Stimulated activated naive CD8-positive, alpha-beta T cell treated with anti-CD3 and anti-CD28 coated beads, Interleukin-15, amount 100 ng/mL, for 72 hours (primary cell): ENCODE results near the gene CIITA.
"Not testable (repeated sequence)": the region's sequence is repeated elsewhere in the genome, so short reads cannot be mapped to it uniquely, and the experiment has no call there.

Experiments
- ATAC-seq: fragments of 150-1000 bp; cut with Tn5 transposase; 2 replicates; pipeline ENCODE4 v1.10.0; 2021; ENCODE audit warnings: mild to moderate bottlenecking, moderate library complexity
- DNase-seq, 2 donors: peaks; one replicate each; pipeline ENCODE4 v3.0.0; 2021 to 2022
- H3K27ac Mint-ChIP-seq, 2 donors: one replicate each; pipeline ENCODE4 v1.8.0; 2022; ENCODE audit warnings: mild to moderate bottlenecking in 2 of 2, mixed read lengths in 2 of 2, moderate library complexity in 2 of 2
- H3K27me3 Mint-ChIP-seq: one replicate; pipeline ENCODE4 v1.8.0; 2022; ENCODE audit warnings: mixed read lengths
- H3K4me1 Mint-ChIP-seq: one replicate; pipeline ENCODE4 v1.8.0; 2022; ENCODE audit warnings: mild to moderate bottlenecking, mixed read lengths
- H3K4me3 Mint-ChIP-seq, 2 donors: one replicate each; pipeline ENCODE4 v1.8.0; 2022; ENCODE audit warnings: mild to moderate bottlenecking in 2 of 2, mixed read lengths in 2 of 2, moderate library complexity in 1 of 2
- H3K9me3 Mint-ChIP-seq, 2 donors: one replicate each; pipeline ENCODE4 v1.8.0; 2022; ENCODE audit warnings: mixed read lengths in 2 of 2

The CIITA gene

DNA sequence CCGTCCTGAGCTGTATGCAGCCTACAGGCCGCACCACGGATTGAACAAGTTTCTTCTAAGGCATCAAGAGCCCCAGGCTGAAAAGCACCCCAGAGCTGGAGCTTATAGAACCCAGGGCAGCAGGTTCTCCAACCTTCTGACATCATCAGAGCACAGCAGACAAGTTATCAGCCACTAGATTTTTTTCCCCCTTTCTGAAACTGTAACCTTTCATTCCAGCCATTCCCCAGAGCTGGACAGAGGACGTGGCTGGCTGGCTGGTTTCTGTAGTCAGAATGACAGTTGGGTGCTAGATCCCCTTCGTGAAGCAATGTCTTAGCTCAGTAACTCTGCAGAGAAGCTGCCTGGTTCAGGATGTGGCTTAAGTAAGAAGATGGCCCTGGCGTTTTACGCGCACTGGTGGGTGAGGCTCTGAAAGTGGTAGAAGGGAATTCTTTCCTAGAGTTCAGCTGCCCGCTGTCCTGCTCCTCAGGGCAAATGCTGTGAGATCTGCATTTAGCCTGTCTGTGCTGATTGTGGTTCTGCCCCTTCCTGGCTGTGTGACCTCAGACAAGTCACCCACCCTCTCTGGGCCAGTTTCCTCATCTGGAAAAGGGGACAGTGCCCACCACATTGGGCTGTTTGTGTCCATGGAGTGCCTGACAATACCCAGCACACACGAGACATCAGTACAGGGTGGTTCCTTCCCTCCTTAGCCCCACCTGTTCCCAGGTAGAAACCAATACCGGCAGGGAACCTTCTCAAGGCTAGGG lies 56.1 kb downstream of the CIITA start:
- Mint-ChIP-seq H3K4me1 (peaks cover 69% of the 10 kb centered on the region), H3K9me3 (no peaks in the 10 kb centered on the region), H3K27me3 (no peaks in the 10 kb centered on the region), H3K4me3 (no peak overlapping the region), H3K27ac (peak overlapping the region in 1 of 2 donors; percentile 13)
- no peak for DNase-seq
- no peak for ATAC-seq

DNA sequence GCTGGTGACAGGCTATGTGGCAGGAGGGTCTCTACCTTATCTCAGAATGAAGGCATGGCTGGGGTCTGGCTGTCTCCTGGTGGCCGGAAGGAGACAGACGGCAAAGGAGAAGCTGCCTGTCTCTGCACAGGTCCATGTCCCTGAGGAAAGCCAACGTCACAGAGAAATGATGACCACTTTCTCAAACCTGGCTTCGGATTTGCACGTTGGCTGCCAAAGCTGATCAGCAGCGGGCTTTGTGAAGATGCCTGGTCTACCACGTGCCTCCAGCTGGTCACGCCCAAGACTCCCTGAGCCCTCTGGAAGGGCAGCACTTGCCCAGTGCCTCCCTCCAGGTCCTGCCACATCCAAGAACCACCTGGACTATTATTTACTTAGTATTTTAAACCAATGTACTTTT lies 56.9 kb downstream of the CIITA start:
- DNase-seq = no peak
- Mint-ChIP-seq H3K9me3 (no peaks in the 10 kb centered on the region), H3K27me3 (no peaks in the 10 kb centered on the region), H3K4me3 (no peak overlapping the region), H3K4me1 (peaks cover 77% of the 10 kb centered on the region), H3K27ac (no peak overlapping the region)
- no peak for ATAC-seq

GRCh38 chr16:10934325-10935107 lies 57.5 kb downstream of the CIITA start:
- H3K4me1 Mint-ChIP-seq = peaks cover 83% of the 10 kb centered on the region
- DNase-seq (no peak), ATAC-seq (no peak)
- no peak overlapping the region for H3K27ac Mint-ChIP-seq
- no peaks in the 10 kb centered on the region for H3K9me3 Mint-ChIP-seq
- H3K4me3 Mint-ChIP-seq = no peak overlapping the region
- H3K27me3 Mint-ChIP-seq = no peaks in the 10 kb centered on the region

- Mint-ChIP-seq H3K4me3 (no peak overlapping the region), H3K27ac (no peak overlapping the region), H3K4me1 (peaks cover 85% of the 10 kb centered on the region), H3K9me3 (no peaks in the 10 kb centered on the region), H3K27me3 (no peaks in the 10 kb centered on the region)
- DNase-seq (no peak), ATAC-seq (no peak)
These were observed 58.4 kb downstream of the CIITA start for GRCh38 chr16:10935226-10935915.

DNA sequence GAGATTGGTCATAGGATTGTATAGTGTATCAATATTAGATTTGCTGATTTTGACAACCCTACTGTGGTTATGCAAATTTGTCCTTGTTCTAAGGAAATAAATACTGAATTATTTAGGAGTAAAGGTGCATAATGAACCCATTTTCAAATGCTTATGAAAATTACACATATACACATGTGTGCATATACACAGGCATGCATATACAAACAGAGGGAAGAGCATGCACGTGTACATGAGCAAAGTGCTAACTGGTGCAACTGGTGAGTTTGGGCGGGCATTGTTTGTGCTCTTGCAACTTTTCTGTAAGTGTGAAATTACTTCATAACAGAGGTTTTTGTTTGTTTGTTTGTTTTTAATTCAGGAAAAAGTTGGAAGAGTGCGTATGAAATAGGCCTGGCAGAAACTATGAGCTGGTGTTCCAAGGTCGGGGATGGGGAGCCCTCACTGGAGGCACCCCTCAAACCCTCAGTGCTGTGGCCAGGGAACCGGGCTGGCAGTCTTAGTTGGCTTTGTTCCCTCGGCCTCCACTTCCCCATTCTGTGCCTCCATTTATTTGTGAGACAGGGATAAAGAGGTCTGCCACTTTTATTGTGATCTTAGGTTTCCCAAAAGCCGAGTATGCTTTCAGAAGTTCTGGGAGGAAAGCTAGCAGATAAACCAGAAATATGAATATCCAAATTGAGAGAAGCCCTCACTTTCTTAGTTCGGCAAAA lies 59.4 kb downstream of the CIITA start:
- peaks cover 87% of the 10 kb centered on the region for H3K4me1 Mint-ChIP-seq
- DNase-seq (no peak), ATAC-seq (no peak)
- no peaks in the 10 kb centered on the region for H3K27me3 Mint-ChIP-seq
- no peak overlapping the region for H3K4me3 Mint-ChIP-seq
- no peaks in the 10 kb centered on the region for H3K9me3 Mint-ChIP-seq
- no peak overlapping the region for H3K27ac Mint-ChIP-seq

- Mint-ChIP-seq H3K4me3 (peak overlapping the region; percentile 69 to 87), H3K27me3 (no peaks in the 10 kb centered on the region), H3K9me3 (no peaks in the 10 kb centered on the region), H3K27ac (peak overlapping the region; percentile 34 to 83), H3K4me1 (peaks cover 84% of the 10 kb centered on the region)
- DNase-seq (no peak), ATAC-seq (no peak)
These were observed 60.3 kb downstream of the CIITA start for GRCh38 chr16:10937068-10937859.

DNA sequence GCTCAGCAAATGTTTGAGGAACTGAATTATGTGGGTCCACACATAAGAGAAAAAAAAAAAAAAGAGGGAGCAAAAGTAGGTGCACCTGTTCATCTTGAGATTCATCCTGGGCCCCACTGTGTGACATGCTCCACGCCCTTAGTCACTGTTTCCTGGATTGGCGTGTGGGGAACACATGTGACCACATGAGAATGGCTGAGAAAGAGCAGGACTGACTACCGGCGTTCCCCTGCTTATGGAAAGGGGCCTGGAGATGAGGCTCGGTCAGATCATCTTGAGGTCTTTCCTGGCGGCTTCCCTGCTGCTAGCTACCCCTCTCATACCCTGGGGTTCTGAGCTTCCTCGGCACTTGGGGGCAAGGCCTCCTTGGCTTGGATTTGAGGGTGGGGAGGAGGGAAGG lies 61.3 kb downstream of the CIITA start:
- Mint-ChIP-seq H3K4me3 (peak overlapping the region; percentile 69 to 87), H3K4me1 (peaks cover 85% of the 10 kb centered on the region), H3K27ac (no peak overlapping the region), H3K27me3 (no peaks in the 10 kb centered on the region), H3K9me3 (no peaks in the 10 kb centered on the region)
- peak; percentile 41 for ATAC-seq
- peak in 1 of 2 donors; percentile 37 for DNase-seq

- H3K27ac Mint-ChIP-seq = peak overlapping the region in 1 of 2 donors; percentile 70
- peaks cover 81% of the 10 kb centered on the region for H3K4me1 Mint-ChIP-seq
- peak overlapping the region; percentile 79 to 87 for H3K4me3 Mint-ChIP-seq
- no peaks in the 10 kb centered on the region for H3K9me3 Mint-ChIP-seq
- DNase-seq (no peak), ATAC-seq (no peak)
- no peaks in the 10 kb centered on the region for H3K27me3 Mint-ChIP-seq
These were observed 62.0 kb downstream of the CIITA start for GRCh38 chr16:10938796-10939648.

- ATAC-seq (no peak), DNase-seq (no peak)
- Mint-ChIP-seq H3K4me3 (peak overlapping the region; percentile 79 to 87), H3K27ac (peak overlapping the region in 1 of 2 donors; percentile 44), H3K4me1 (peaks cover 81% of the 10 kb centered on the region), H3K9me3 (no peaks in the 10 kb centered on the region), H3K27me3 (no peaks in the 10 kb centered on the region)
These were observed 62.7 kb downstream of the CIITA start for GRCh38 chr16:10939649-10940234.

DNA sequence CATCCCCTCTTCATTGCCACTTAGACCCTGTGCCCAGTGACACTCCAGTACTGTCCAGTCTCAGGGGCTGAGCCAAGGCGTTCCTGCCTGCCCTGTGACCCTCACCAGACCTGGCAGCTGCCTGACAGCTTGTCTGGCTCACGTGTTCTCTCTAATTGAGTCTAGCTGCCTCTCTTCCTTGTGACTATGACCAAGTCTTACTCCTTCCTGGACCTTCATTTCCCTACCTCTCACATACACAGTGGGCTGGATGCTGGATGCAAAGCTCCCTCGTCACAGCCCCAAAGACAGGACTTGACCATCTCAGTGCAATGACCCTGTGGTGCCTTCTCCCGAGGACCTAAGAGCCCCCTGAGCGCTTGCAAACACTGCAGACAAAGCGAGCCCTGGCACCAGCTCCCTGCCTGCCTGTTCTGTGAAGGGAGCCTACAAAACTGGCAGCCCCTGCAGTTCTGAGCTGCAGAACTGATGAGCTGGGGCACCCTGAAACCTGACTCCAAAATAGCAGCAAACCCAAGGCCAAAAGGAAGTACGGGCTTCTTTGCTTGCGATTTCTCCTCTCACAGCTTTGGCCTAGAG lies 63.6 kb downstream of the CIITA start:
- ATAC-seq = no peak
- H3K4me3 Mint-ChIP-seq = peak overlapping the region; percentile 79 to 87
- H3K27ac Mint-ChIP-seq = peak overlapping the region; percentile 72 to 74
- H3K9me3 Mint-ChIP-seq = no peaks in the 10 kb centered on the region
- no peak for DNase-seq
- no peaks in the 10 kb centered on the region for H3K27me3 Mint-ChIP-seq
- H3K4me1 Mint-ChIP-seq = peaks cover 85% of the 10 kb centered on the region

- Mint-ChIP-seq H3K27me3 (no peaks in the 10 kb centered on the region), H3K4me1 (peaks cover 85% of the 10 kb centered on the region), H3K9me3 (no peaks in the 10 kb centered on the region), H3K4me3 (peak overlapping the region; percentile 79 to 87), H3K27ac (peak overlapping the region; percentile 92 to 95)
- no peak for ATAC-seq
- DNase-seq = peak in 1 of 2 donors; percentile 31
These were observed 64.3 kb downstream of the CIITA start for GRCh38 chr16:10941127-10941933.

GRCh38 chr16:10941935-10942351 lies 64.9 kb downstream of the CIITA start:
- not testable (repeated sequence) for DNase-seq, H3K27me3 Mint-ChIP-seq, H3K9me3 Mint-ChIP-seq
- peak overlapping the region; percentile 79 to 87 for H3K4me3 Mint-ChIP-seq
- H3K27ac Mint-ChIP-seq = peak overlapping the region in 1 of 2 donors; percentile 72
- H3K4me1 Mint-ChIP-seq = peaks cover 85% of the 10 kb centered on the region
- ATAC-seq = peak; percentile 18
